Ishikawa (cell line): ENCODE data around the gene STEAP2.

ENCODE experiments used
- CEBPB ChIP-seq: IDR thresholded peaks from 2 replicates; pipeline ENCODE4 v1.6.1; 2012
- CREB1 ChIP-seq: IDR thresholded peaks from 2 replicates; pipeline ENCODE4 v1.6.1; 2012; ENCODE audit warnings: low read depth

DNA sequence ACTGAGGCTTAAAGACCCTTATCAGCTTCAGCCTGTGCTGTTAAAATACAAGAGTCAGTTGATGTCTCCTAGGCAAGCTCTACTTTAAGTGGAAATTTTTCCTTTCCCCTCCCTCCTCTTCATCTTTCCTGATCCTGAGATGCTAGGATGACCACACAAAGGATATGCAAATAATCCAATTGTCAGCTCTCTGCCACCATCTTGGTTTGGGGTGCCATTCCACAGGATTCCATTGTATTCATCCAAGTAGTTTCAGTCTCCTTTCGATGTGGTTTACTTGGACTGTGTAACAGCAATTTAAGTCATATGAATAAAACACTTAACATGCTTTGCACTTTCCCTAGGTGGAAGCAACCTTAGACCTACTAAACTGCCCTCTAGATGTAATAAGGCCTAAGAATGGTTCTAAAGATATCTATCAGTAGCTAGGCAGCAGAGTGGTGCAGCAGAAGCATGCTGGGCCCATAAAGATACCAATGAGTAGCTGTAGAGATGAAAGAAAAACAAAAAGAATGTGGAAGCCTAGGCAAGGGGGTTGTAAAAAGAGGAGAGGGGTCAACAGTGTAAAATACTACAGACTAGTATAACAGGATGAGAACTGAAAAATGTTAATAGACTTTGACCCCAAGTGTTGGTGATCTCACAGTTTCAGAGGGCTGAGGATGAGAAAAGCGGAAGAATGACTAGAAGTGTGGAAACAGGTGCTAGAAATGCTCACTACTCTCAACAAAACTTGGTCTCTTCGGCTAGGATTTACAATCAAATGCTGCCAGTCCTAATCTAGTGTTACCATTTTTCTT, 31.0 kb downstream of the STEAP2 start:
- TF ChIP-seq CEBPB, result no peak
- TF ChIP-seq CREB1, result no peak
